SIG-M5 (cell line): ENCODE data around the gene PRKCA.

Experiments used
- DNase-seq: peaks from one replicate; lab custom pipeline; 2025; lab: John Stamatoyannopoulos, UW

The PRKCA gene

DNA sequence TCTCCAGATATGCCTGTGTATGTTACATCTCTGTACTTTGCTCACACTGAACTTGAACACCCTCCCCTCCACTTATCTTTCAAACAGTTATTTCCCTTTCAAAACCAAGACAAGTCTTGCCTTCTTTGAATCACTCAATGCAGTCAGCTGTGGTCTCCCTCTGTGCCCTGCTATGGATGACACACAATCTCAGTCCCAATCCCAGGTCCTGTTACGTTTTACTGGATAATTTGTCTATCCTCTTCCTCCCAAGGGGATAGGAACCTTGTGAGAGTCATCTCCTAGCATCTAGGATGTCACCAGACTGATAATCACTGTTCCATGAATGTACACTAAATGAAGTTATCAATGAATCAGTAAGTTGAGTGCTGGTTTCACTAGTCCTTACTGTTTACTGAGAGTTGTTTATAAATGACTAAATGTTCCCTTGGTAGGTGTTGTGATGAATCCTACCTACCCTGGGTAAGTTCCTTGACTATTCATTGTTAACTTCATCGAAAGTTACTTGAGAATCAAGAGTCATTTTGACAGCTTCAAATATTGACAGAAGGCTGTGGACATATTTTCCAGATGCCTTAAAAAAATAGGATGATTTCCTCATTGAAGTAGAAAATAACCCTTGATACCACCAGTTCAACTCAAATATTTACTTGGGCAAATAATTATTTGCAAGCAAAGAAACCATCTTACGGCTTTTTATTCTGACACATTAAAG, 244.9 kb downstream of the PRKCA start:
- DNase-seq, result no peak

DNA sequence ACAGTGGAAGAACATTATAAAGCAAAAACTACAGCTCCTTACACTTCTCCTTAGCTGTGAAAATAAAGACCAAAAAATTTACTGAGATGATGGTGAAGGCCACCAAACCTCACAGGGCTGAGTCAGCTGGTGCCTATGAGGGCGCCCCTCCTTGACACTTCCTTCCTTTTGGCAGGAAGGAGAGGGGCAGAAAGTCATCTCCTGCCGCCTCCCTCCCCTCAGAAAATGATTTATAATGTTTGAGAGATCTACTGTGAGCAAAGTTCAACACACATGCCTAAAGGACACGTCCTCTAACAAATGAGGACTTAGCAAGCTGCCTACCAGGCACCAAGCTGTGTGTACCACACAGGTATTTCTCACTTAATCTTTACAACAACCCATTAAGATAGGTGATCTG, 245.7 kb downstream of the PRKCA start:
- no peak for DNase-seq

DNA sequence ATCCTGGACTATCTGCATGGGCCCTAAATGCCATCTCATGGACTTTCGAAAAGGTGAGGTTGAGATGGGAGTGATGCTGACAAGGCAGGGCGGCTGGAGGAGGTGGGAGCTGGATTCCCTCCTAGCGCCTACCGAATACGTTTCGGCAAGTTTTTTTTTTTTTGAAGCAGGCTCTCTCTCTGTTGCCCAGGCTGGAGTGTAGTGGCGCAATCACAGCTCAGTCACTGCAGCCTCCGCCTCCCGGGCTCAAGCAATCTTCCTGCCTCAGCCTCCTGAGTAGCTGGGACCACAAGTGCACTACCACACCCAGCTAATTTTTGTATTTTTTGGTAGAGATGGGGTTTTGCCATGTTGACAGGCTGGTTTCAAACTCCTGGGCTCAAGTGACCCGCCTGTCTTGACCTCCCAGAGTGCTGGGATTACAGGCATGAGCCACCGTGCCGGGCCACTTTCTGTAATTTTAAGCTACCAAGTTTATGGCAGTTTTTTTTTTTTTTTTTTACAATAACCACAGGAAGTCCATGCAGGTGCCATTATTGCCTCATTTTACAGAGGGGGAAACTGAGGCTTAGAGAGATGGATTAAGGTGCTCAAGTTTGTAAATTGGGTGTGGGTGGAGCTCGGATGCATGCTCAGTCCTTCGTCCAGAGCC, 246.4 kb downstream of the PRKCA start:
- DNase-seq, result no peak

DNA sequence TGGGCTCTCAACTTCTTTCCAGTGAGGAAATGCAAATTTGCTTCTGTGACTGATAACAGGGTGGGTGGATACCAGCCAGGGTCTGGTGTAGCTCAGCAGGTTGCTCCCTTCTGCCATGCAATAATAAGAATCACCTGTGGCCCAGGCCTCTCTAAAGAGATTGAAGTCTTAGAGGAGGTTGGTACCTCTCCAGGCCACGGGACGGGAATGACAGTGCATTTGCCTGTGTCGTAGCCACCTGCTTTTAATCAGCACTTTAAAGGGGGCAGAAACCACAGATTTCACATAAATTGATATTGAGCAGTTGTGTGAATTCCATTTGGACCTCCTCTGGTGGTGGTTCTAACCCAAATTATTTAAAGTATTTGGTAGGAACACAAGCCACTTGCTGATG, 246.9 kb downstream of the PRKCA start:
- DNase-seq, result no peak

DNA sequence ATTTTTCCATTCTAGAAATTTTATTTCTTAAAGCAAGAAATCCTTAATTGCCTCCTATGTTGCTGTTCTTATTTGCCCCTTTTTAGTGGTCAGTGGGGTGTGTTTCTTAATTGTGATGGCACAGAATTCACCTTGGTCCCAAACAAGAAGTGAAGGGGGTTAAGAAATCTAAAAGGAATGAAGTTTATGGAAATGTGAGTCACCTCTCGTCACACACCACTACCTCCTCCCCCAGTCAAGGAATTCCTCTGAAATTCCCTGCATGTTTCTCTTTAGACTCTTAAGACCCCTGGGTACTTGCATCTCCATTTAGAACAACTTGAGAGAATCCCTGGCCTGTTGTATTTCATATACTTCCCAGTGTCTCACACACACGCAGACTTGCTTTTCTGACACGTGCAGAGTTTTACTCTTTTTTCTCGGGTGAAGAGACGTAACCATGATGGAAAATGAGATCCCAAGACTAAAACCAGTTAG, 247.4 kb downstream of the PRKCA start:
- DNase-seq, result no peak

DNA sequence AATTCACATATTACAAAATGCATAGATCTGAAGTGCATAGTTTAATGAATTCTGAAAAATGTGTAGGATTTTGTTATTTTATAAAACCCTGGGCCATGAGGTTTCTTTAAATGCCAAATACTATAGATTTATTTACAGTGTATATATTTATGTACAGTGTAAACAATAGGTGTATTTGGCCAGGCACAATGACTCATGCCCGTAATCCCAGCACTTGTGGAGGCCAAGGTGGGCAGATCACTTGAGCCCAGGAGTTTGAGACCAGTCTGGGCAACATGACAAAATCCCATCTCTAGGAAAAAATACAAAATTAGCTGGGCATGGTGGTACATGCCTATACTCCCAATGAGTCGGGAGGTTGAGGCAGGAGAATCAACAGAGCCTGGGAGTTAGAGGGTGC, 249.4 kb downstream of the PRKCA start:
- DNase-seq, result no peak

DNA sequence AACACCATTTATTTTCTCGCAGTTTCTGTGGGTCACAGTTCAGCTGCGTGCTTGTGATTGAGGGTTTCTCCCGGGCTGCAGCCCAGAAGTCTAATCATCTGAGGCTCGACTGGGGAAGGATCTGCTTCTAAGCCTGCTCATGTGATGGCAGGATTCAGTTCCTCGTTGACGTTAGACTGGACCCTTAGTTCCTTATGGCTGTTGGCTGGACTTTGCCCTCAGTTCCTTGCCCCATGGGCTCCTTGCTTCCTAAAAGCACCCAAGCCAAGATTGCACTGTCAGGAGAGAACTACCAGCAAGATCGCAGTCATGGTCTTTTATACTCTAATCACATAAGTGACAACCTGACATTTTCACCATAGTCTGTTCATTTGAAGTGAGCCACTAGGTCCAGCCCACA, 250.0 kb downstream of the PRKCA start:
- no peak for DNase-seq

DNA sequence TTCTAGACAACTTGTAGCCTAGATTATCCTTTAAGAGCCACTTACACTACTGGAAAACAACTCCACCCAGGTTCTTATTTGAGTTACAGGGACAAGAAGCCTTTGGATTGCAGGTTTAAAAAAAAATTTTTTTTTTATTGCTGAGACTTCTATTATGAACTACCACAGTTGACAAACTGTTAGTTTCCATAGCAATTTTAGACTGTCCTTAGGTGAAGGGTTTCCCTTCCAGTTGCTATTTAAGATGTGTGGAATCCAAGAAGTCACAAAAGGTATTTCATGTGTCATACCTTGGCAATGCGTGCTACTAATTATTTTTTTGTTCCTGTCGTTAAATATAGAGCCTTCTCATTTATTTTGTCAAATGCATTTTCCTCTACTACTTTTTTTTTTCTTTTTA, 253.2 kb downstream of the PRKCA start:
- DNase-seq, result no peak

DNA sequence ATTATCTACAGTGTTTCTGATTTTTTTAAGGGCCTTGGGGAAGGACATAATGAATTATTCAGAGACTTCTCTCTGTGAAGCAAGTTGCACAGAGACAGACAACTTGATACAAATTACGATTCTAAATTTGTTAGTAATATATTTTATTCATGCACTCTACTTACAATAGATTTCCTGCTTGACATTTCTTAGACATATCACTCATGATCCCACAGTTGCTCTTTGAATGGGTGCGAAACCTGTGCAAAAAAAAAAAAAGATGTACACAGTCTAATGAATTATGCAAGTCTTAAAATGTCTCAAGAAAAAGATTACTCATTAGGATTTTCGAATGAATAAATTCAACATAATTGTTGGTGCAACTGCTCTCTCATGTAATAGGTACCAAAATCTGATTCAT, 254.8 kb downstream of the PRKCA start:
- DNase-seq, result no peak

DNA sequence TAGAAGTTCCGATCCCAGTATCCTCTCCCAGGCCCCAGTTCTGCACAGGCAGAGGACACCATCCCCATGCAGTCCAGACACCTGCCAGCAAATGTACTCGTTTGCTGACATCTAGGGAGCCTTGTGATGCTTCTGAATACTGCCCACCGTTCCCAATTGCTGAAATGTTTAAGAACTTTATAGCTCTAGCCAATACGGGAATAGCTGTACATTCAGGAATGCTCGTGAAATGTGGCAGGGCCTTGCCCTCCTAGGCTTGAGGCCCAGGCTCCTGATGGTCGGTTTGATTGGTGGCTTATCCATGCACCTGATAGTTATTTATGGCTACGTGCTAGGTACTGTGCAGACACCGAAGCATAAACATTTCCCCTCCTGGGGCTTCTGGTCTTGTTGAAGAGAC, 255.5 kb downstream of the PRKCA start:
- DNase-seq, result no peak

DNA sequence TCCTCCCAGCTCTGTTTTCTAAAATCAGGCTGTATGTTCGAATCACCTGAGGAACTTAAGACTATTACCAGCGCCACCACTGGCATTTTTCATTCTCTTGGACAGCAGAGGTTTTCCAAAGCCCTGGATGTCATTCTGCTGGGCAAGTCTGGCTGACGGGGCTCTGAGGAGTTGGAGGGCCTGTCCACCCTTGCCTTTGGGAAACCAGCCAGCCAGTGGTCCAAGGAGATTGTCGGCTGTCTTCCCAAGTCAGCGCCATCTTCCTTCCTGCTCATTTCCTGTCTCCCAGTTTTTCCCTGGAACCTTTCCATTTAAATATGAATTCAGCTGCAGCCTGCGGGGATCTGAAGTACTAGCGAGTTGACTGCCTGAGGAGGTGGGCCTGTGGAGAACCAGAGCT, 258.3 kb downstream of the PRKCA start:
- DNase-seq, result no peak

DNA sequence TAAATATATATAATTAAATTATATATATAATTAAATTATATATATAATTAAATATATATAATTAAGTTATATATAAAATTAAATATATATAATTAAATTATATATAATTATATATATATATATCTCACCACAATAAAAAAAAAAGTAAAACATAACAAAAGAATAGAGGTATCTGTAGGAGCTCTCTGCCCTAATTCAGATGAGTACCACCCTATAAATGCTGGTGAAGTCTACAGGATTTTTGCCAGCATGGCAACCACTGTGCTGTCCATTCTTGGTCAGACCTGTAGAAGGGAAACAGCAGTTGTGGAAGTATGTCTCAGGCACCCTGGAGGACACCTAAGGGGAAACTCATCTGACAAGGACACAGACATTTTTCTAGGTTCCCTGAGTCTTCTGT, 259.7 kb downstream of the PRKCA start:
- no peak for DNase-seq

DNA sequence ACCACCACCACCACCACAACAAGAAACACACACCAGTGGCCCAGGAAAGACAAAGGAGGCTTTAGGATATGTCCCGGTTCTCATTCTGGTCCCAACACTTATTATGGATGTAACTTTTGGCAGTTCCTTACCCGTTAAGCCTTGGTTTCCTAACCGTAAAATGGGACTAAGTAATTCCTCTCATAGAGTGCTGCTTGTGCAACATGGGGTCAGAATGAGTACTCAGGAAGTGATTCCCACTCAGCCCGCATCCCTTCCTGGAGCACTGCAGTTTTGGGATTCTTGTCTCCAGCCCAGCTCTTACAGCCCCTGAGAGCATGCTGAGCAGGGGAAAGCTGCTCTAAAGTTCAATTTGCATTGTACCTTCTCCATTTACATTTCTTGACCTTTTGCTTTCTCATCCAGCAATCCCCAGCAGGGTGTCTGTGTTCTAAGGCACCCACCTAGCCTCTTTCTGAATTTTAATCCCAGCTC, 262.6 kb downstream of the PRKCA start:
- no peak for DNase-seq

DNA sequence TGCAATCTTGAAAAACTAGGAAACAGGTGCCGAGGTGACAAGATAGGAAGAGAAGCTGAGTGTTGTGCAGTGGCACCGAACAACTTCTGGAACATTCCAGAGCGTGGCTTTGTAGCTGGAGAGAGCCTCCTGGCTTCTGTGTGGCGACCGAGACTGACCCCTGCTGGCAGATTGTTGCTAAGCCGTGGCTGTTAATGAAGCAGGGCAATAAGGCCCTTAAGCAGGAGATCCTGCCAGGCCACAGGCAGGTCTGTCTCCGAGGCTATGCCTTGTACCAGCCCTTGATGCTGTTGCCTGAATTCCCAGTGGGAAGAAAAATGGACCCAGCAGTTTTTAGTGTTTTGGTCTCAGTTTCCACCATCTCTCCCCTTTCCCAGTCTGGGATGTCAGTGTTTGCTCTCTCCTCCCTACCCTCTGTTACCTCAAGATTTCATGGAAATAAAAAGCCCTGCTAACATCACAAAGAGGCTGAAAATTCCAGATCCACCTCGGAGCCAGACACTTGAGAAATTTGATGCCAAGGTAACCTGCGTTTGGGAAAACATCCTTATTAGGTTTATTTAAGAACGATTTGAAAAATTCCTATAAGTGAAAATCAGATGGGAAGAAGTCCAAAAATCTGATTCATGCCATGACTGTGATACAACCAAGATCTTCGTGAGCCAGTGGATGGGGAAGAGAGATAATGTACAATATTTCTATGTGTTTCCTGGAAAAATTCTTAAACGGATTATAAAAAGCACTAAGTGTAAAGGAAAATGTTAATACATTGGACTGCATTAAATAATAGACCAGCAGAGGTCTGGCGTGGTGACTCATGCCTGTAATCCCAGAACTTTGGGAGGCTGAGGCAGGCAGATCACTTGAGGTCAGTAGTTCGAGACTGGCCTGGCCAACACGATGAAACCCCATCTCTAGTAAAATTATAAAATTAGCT, 265.1 kb downstream of the PRKCA start:
- no peak for DNase-seq

DNA sequence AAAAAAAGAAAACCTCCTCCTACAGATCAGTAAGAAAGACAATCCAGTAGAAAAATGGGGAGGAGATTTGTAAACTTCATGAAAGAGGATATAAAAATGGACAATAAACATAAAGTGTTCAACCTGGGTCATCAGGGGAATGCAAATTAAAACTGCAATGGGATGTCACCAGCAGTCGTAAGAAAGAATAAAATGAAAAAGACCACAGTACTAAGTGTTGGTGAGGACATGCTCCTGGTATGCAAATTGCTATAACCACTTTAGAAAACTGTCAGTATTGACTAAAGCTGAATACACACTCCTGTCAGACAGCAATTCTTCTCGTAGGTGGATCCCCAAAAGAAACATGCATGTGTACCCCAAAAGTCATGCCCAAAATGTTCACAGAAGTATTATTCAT, 267.2 kb downstream of the PRKCA start:
- no peak for DNase-seq

DNA sequence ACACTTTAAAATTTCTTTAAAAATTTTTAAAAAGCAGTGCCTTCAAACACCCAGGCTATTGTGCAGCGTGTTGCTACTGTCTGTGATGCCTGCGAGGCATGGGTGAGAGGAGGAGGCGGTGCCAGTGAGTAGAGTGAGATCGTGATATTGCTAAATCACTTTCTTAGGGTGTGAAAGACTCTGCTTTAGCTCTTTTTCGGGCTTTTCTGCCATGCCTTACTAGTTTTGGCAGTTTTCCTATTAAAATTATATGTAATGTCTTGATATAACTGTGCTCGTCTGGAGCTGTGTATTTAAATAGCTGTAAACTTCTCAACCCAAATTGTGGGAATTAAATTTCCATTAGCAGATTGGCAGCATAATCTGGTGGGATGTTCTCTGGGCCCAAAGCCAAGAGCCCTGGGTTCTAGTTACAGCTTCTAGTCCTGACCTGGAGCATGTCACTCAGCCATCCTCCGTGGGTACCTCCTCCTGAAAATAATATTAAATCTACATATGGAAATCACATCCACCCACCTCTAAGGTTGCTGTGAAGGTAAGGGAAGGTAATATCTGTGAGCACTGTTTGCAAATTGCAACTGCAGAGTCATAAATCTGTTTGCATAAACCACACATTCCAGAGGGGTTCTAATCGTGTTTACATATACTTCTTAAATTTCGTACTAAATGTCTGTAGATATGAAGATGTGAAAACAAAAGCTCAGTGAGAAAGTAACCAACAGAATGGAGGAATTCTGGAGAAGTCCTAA, 268.2 kb downstream of the PRKCA start:
- DNase-seq, result no peak

DNA sequence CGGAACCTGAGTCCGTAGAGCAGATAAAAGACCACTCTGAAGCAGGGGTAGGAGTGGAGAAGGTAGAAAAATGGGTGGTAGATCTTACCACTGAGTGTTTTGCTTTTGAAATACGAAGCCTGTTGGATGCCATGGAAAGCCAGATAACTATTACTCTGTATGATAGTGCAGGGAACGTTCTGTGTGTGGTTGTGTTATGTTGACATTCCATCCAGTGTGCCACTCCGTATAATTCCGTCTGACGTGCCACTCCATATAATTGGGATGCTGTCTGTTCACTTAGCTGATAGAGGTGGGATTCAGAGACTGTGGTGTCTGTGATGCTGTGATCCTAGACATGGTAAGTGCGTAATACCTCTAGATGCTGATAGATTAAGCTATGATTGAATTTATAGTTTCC, 269.3 kb downstream of the PRKCA start:
- DNase-seq, result no peak

DNA sequence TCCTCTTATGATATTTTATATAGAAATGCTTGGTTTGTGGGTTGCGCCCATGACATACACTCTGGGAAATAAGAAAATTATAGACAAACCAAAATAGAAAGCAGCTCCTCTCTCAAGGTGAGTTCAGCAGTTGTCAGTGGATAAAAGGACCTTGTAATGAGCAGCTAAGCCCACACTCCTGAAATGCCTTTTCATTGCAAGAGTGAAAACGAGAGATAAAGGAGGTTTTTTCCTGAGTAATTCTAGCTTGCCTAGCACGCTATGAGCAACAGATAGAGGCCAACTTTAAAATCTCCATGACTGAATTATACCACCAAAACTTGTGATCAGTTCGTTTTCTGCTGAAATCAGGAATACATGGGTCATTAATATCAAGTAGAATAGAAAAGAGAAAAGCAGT, 270.7 kb downstream of the PRKCA start:
- no peak for DNase-seq

DNA sequence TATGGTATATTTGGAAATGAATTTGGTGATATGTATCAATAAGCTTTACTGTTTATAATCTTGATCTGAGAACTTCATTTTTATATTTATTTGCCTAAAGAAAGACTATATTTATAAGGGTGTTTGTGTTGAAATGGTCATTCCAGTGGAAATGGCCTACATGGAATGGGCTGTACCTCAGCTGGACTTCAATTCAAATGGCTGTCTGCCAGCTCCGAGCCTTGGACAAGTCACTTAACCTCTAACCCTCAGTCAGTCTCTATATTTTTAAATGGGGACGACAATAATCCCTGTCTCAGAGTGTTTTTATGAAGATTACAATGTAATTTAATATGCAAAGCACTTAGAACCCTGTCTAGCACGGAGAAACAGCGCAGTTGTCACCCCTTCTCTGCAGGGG, 271.7 kb downstream of the PRKCA start:
- no peak for DNase-seq

DNA sequence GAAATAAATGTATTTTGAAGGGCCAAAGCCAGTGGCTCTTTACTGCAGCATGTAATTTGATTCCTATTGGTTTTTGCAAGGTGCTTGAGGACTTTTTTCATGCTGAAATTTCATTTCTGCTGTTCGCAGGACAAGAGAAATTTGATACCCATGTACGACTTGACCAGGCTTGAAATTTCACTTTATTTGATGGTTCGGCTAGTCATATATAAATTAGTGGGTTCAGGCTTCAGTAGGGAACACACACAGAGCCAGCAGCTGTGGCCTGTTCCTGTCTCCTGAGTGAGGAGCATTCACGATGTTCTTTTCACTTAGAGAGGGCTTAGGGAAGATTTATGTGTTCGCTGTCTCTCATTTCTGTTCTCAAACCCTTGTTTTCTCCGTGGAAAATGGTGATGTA, 274.1 kb downstream of the PRKCA start:
- DNase-seq, result no peak

DNA sequence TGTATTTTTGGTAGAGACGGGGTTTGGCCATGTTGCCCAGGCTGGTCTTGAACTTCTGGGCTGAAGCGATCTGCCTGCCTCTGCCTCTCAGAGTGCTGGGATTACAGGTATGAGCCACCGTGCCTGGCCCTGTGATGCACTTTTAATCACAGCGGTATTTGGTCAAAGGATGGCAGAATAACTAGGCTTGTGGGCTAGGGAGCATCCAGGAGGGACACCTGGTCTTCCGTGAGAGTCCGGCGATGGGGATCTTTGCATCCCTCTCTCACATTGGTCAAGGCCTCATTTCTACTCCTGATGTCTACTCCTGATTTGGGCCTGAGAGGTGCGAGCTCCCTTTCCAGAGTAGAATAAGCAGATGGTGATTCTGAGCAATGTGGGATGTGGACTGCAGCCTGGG, 274.6 kb downstream of the PRKCA start:
- no peak for DNase-seq
